Thymus (tissue), 11 donors: ENCODE data around the gene OSBPL9. TPM values are rescaled to one million over a fixed set of nuclear protein-coding genes. Genes with fewer than 3 reads are reported as not detected.

Experiments used
- DNase-seq, 9 donors: peaks; one replicate each; pipeline ENCODE4 v3.0.0-alpha.2; 2013; ENCODE audit warnings: low spot score in 9 of 9, low read depth in 6 of 9, missing footprints in 1 of 9
- H3K27ac ChIP-seq, 2 donors: one replicate each; pipeline ENCODE4 v1.5.1; 2013; ENCODE audit warnings: control low read depth in 1 of 2, low read depth in 1 of 2, low read length in 1 of 2, mild to moderate bottlenecking in 1 of 2, moderate library complexity in 1 of 2
- H3K27me3 ChIP-seq, 2 donors: one replicate each; pipeline ENCODE4 v1.5.1; 2013; ENCODE audit warnings: low read length in 1 of 2; ENCODE audit not compliant: control insufficient read depth in 2 of 2, insufficient read depth in 1 of 2
- H3K36me3 ChIP-seq, 2 donors: one replicate each; pipeline ENCODE4 v1.5.1; 2013; ENCODE audit warnings: low read length in 1 of 2, mild to moderate bottlenecking in 1 of 2, moderate library complexity in 1 of 2; ENCODE audit not compliant: control insufficient read depth in 2 of 2, insufficient read depth in 2 of 2
- H3K4me1 ChIP-seq, 2 donors: one replicate each; pipeline ENCODE4 v1.5.1; 2013; ENCODE audit warnings: low read length in 2 of 2; ENCODE audit not compliant: control insufficient read depth in 2 of 2, insufficient read depth in 2 of 2
- H3K4me3 ChIP-seq, 2 donors: one replicate each; pipeline ENCODE4 v1.5.1; 2013; ENCODE audit warnings: low read length in 2 of 2, control low read depth in 1 of 2, mild to moderate bottlenecking in 1 of 2
- H3K9me3 ChIP-seq, 2 donors: one replicate each; pipeline ENCODE4 v1.5.1; 2013; ENCODE audit warnings: low read length in 1 of 2, mild to moderate bottlenecking in 1 of 2; ENCODE audit not compliant: control insufficient read depth in 2 of 2, insufficient read depth in 1 of 2
- WGBS: extraction: QIAGEN DNeasy Blood & Tissue Kit; methylation state at CpG from one replicate; pipeline ENCODE4 v1.1.7; 2013; 5-methylcytosine and 5-hydroxymethylcytosine counted together
- polyA plus RNA-seq: library from polyadenylated mRNA; stranded (reverse); fragments of 200-250 nt; gene quantifications from one replicate; pipeline ENCODE4 v1.2.3, GENCODE V29; 2013
- total RNA-seq: library from RNA; stranded (reverse); fragments of 120-200 nt; gene quantifications from one replicate; pipeline ENCODE4 v1.2.4, GENCODE V29; 2013
- donor health status: healthy.

Gene OSBPL9
- total and polyA plus RNA-seq, 2 donors: 53.7 to 58.1 TPM

GRCh38 chr1:51753969-51754368 lies 137.1 kb downstream of the OSBPL9 start:
- Histone ChIP-seq H3K4me3 (no peak overlapping the region), H3K36me3 (peaks cover 10 to 16% of the 10 kb centered on the region in 2 donors), H3K4me1 (peaks cover 0 to 3% of the 10 kb centered on the region in 2 donors), H3K27ac (no peak overlapping the region), H3K27me3 (no peaks in the 10 kb centered on the region), H3K9me3 (peaks cover 0 to 1% of the 10 kb centered on the region in 2 donors)
- peak in 1 of 9 donors; percentile 38 for DNase-seq

GRCh38 chr1:51754666-51755065 lies 137.8 kb downstream of the OSBPL9 start:
- no peak overlapping the region for H3K4me3 ChIP-seq
- WGBS: 96% methylated on average over 3 of the region's 3 CpGs
- no peak overlapping the region for H3K27ac ChIP-seq
- peaks cover 0 to 3% of the 10 kb centered on the region in 2 donors for H3K4me1 ChIP-seq
- H3K27me3 ChIP-seq: no peaks in the 10 kb centered on the region
- peaks cover 10 to 16% of the 10 kb centered on the region in 2 donors for H3K36me3 ChIP-seq
- no peak for DNase-seq
- H3K9me3 ChIP-seq: peaks cover 0 to 1% of the 10 kb centered on the region in 2 donors

GRCh38 chr1:51755437-51755836 lies 138.5 kb downstream of the OSBPL9 start:
- Histone ChIP-seq H3K4me1 (peaks cover 0 to 3% of the 10 kb centered on the region in 2 donors), H3K9me3 (peaks cover 0 to 1% of the 10 kb centered on the region in 2 donors), H3K36me3 (peaks cover 10 to 16% of the 10 kb centered on the region in 2 donors), H3K4me3 (no peak overlapping the region), H3K27me3 (no peaks in the 10 kb centered on the region), H3K27ac (no peak overlapping the region)
- WGBS: 99% methylated on average over 7 of the region's 7 CpGs
- DNase-seq: no peak

- Histone ChIP-seq H3K4me1 (peaks cover 0 to 3% of the 10 kb centered on the region in 2 donors), H3K36me3 (peaks cover 10 to 16% of the 10 kb centered on the region in 2 donors), H3K27me3 (no peaks in the 10 kb centered on the region), H3K27ac (no peak overlapping the region), H3K9me3 (peaks cover 0 to 1% of the 10 kb centered on the region in 2 donors), H3K4me3 (no peak overlapping the region)
- 80% methylated on average over 2 of the region's 2 CpGs for WGBS
- DNase-seq: no peak
Observed at GRCh38 chr1:51756290-51756689, 139.4 kb downstream of the OSBPL9 start.

GRCh38 chr1:51758310-51758709 lies 141.4 kb downstream of the OSBPL9 start:
- Histone ChIP-seq H3K36me3 (peaks cover 4 to 9% of the 10 kb centered on the region in 2 donors), H3K27me3 (no peaks in the 10 kb centered on the region), H3K4me1 (peaks cover 0 to 3% of the 10 kb centered on the region in 2 donors), H3K27ac (no peak overlapping the region), H3K9me3 (no peaks in the 10 kb centered on the region), H3K4me3 (no peak overlapping the region)
- DNase-seq: no peak
- WGBS: 99% methylated on average over 4 of the region's 4 CpGs

- Histone ChIP-seq H3K27ac (no peak overlapping the region), H3K27me3 (no peaks in the 10 kb centered on the region), H3K36me3 (peaks cover 0 to 8% of the 10 kb centered on the region in 2 donors), H3K9me3 (no peaks in the 10 kb centered on the region), H3K4me1 (no peaks in the 10 kb centered on the region), H3K4me3 (no peak overlapping the region)
- DNase-seq: no peak
- 96% methylated on average over 3 of the region's 3 CpGs for WGBS
Observed at GRCh38 chr1:51760872-51761271, 144.0 kb downstream of the OSBPL9 start.

GRCh38 chr1:51761351-51761750 lies 144.5 kb downstream of the OSBPL9 start:
- no peaks in the 10 kb centered on the region for H3K27me3 ChIP-seq
- H3K4me1 ChIP-seq: no peaks in the 10 kb centered on the region
- peaks cover 0 to 12% of the 10 kb centered on the region in 2 donors for H3K36me3 ChIP-seq
- WGBS: 97% methylated on average over 1 of the region's 1 CpG
- no peak overlapping the region for H3K27ac ChIP-seq
- no peaks in the 10 kb centered on the region for H3K9me3 ChIP-seq
- DNase-seq: peak in 1 of 9 donors; percentile 2
- H3K4me3 ChIP-seq: no peak overlapping the region

- WGBS: 98% methylated on average over 6 of the region's 6 CpGs
- H3K36me3 ChIP-seq: peaks cover 16 to 30% of the 10 kb centered on the region in 2 donors
- no peaks in the 10 kb centered on the region for H3K27me3 ChIP-seq
- DNase-seq: peak; percentile 9 to 58 (median 28)
- H3K4me1 ChIP-seq: no peaks in the 10 kb centered on the region
- no peak overlapping the region for H3K27ac ChIP-seq
- no peak overlapping the region for H3K4me3 ChIP-seq
- H3K9me3 ChIP-seq: no peaks in the 10 kb centered on the region
Observed at GRCh38 chr1:51768971-51769588, 152.2 kb downstream of the OSBPL9 start.

- H3K27ac ChIP-seq: no peak overlapping the region
- peaks cover 11 to 29% of the 10 kb centered on the region in 2 donors for H3K36me3 ChIP-seq
- H3K9me3 ChIP-seq: no peaks in the 10 kb centered on the region
- no peaks in the 10 kb centered on the region for H3K27me3 ChIP-seq
- DNase-seq: no peak
- no peak overlapping the region for H3K4me3 ChIP-seq
- no peaks in the 10 kb centered on the region for H3K4me1 ChIP-seq
Observed at GRCh38 chr1:51776408-51776807, 159.5 kb downstream of the OSBPL9 start.
